ENCODE results near the gene KIF26B. TPM values are rescaled to one million over a fixed set of nuclear protein-coding genes. Genes with fewer than 3 reads are reported as not detected.

Gene KIF26B
- total and polyA plus RNA-seq, 10 of the 15 experiments (the other 5 are each of a cell fraction or from before 2014, with no cell fraction given) = 0.35 to 11.6 (median 2.2) TPM

- Histone ChIP-seq H3K27ac (ENCODE audit: control insufficient read depth, insufficient read depth) (no peak overlapping the region), H3K4me2 (ENCODE audit: control insufficient read depth, insufficient read depth) (no peak overlapping the region), H3K9ac (ENCODE audit: control insufficient read depth, insufficient read depth, low read length) (no peak overlapping the region), H3K4me1 (ENCODE audit: control insufficient read depth, insufficient read depth, low read length) (no peaks in the 10 kb centered on the region), H4K20me1 (ENCODE audit: control insufficient read depth, insufficient read depth) (no peaks in the 10 kb centered on the region), H2AFZ (ENCODE audit: control insufficient read depth, low read depth, low read length) (no peak overlapping the region), H3K79me2 (ENCODE audit: control insufficient read depth, insufficient read depth, low read length) (no peaks in the 10 kb centered on the region), H3K27me3 (replicated peaks in 1 of 2; ENCODE audit: control insufficient read depth in 2 of 2, insufficient read depth in 2 of 2, low read length in 1 of 2) (no peaks in the 10 kb centered on the region), H3K9me3 (replicated peaks; ENCODE audit: control insufficient read depth, insufficient read depth, low read length) (no peaks in the 10 kb centered on the region), H3K36me3 (ENCODE audit: control insufficient read depth in 2 of 2, insufficient read depth in 2 of 2, low read length in 1 of 2) (no peaks in the 10 kb centered on the region), H3K4me3 (no peak overlapping the region)
- no peak for FAIRE-seq
- no peak for ATAC-seq
- ChIA-PET POLR2A (no interaction called here), SMC1A (ENCODE audit: uncharacterized antibody, unreplicated experiment) (no interaction called here), RAD21 (ENCODE audit: unreplicated experiment) (no interaction called here), CTCF (interaction anchor here (0.5 kb wide), 1 partner anchor 147 kb away, joined by 3 read pairs; no protein-coding TSS in a partner anchor)
- in situ Hi-C loops (cut with MboI) (no loop called here), intact Hi-C loops (cut with micrococcal nuclease; ENCODE audit: unreplicated experiment) (no loop called here)
- BruUV-seq (replicated peaks) = no TSS peak
- DNase-seq (ENCODE audit: low read depth, low spot score) = no peak
- WGBS (ENCODE audit: insufficient coverage, insufficient replicate concordance, low lambda C conversion rate, missing lambda C conversion rate) = 2% methylated on average over 3 of the region's 3 CpGs
- no peak for TF ChIP-seq IKZF2 (IDR thresholded peaks at IDR 0.05)
- TF ChIP-seq EGR1 (IDR thresholded peaks at IDR 0.05; ENCODE audit: borderline replicate concordance in 1 of 2, low read depth in 2 of 2, low read length in 2 of 2) = no peak
- no peak for TF ChIP-seq CTCF (IDR thresholded peaks at IDR 0.05 in 2 of 3, conservative IDR thresholded peaks at IDR 0.05 in 1 of 3; ENCODE audit: control insufficient read depth in 2 of 3, extremely low read depth in 1 of 3, insufficient read depth in 1 of 3, low read depth in 3 of 3, low read length in 3 of 3)
- TF ChIP-seq TAF1 (IDR thresholded peaks at IDR 0.05; ENCODE audit: borderline replicate concordance, low read depth, low read length) = no peak
- TF ChIP-seq BHLHE40 (IDR thresholded peaks at IDR 0.05; ENCODE audit: borderline replicate concordance in 1 of 2, low read depth in 2 of 2, low read length in 1 of 2) = no peak
- no peak for TF ChIP-seq IRF5 (IDR thresholded peaks at IDR 0.05; ENCODE audit: borderline replicate concordance)
- TF ChIP-seq MTA3 (IDR thresholded peaks at IDR 0.05; ENCODE audit: borderline replicate concordance, low read length) = no peak
- TF ChIP-seq HDAC2 (IDR thresholded peaks at IDR 0.05) = no peak
- TF ChIP-seq ZNF24 (IDR thresholded peaks at IDR 0.05) = no peak
- TF ChIP-seq IRF3 (IDR thresholded peaks at IDR 0.05) = no peak
- no peak for TF ChIP-seq ASH2L (IDR thresholded peaks at IDR 0.05; ENCODE audit: borderline replicate concordance, low read depth)
- TF ChIP-seq ZBTB11 (CRISPR knock-in tag; IDR thresholded peaks at IDR 0.05) = no peak
Measured at GRCh38 chr1:245327360-245327759, 172.6 kb downstream of the KIF26B start.
